Right hindlimb (tissue), 1 donor: ENCODE measurements around the gene KLF7.

Experiments used
- DNase-seq: peaks from one replicate; pipeline ENCODE4 v3.0.0-alpha.2; 2018

The KLF7 gene

DNA sequence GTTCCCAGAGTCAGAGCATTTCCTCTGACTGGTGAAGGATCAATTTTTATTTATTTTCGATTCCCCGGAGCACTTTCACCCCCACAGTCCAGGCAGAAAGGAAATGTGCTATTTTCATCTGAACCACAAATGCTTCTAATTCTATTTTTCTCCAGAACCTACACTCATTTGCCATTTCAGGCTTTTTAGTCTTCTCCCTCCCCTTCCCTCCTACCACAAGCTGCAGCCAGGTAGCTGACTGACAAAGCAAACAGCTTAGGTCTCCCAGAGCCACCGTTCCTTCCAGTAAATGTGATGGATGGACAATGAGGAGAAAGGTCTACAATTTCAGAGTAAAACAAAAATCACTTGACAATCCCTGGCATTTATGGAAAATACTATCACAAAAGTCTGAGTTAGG is 76.9 kb downstream of the KLF7 start:
- DNase-seq: no peak

DNA sequence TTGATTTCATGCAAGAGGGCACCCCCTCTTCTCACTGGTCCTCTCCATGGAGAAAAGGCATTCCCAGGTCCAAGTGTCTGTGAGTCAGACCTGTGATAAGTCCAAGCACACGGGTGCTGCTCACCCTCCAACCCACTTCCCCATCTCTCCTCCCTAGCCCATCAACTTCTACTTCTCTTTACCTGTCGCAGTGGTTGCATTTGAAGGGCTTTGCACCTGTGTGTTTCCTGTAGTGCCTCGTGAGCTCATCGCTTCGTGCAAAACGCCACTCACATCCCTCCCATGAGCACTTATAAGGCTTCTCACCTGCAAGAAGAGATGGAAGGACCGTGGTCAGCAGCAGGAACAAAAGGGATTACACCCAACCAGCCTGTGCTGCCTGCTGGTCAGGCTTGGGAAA is 77.5 kb downstream of the KLF7 start:
- no peak for DNase-seq

DNA sequence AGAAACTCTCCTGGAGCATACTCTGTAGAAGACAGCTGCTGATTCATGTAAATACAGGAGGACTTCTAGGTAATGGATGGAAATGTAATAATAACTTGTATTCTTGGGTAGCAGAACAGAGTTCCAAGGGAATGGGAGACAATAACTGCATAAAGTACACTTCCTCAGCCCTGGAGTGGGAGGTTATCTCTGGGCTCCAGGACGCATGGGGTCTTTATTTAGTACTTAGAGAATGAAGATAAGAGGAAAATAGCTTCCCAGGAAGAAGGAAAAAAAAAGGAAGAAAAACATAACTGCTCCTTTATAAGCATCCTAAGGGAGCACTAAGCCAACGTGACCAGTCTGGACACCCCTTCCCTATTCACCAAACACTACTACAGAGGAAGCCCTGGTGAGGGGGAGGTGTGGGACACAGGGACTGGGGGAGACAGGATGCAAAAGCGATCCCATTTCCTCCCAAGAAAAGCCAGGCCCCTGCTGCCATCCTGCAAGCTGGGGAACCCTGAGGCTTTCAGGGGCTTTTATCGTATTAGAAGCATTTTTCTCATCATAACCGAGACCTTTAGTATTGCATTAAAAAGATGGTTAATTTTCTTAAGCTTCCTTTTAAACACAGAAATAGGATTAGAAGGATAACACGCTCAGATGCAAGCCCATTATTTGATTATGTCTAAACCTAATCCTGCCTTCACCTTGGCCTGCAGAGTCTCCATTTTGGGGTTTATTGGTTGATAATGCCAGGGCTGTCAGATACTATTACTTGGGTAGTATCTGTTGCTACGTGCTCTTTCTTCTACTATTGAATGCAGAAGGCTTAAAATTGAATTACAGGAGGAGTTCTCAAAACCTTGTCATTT is 78.5 kb downstream of the KLF7 start:
- DNase-seq: no peak

DNA sequence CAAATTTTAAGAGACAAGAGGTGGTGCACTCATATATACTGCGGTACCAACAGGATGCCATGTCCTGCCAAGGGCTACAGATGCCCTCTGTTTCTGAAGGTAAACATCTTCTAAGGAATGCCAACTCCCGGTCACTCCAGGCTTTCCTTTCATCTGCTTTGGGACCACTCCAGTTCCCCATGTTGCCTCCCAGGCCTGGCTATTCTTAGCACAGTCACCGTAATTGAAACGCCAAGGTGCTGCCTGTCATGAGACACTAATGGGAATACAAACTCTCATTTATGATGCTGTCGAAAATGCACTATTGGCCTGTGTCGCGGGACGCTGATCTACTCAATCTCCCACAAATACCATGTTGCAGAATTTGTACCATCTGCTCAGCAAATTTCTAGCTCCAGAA is 79.6 kb downstream of the KLF7 start:
- DNase-seq: no peak

DNA sequence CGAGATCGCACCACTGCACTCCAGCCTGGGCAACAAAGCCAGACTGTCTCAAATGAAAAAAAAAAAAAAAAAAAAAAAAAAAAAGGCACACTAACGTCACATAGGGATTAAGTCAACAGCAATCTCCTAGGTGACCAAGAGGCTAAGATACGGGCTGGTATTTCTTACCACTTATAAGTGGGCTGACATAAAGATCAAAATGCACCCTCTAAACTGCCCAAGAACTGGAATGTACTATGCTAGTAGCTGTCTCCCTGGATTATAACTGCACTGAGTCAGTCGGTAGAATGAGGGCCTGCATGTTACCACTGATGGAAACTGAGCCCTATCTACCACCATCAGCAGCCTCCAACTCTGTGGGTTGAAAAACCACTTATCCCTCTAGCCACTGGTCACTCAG is 80.6 kb downstream of the KLF7 start:
- DNase-seq: no peak

DNA sequence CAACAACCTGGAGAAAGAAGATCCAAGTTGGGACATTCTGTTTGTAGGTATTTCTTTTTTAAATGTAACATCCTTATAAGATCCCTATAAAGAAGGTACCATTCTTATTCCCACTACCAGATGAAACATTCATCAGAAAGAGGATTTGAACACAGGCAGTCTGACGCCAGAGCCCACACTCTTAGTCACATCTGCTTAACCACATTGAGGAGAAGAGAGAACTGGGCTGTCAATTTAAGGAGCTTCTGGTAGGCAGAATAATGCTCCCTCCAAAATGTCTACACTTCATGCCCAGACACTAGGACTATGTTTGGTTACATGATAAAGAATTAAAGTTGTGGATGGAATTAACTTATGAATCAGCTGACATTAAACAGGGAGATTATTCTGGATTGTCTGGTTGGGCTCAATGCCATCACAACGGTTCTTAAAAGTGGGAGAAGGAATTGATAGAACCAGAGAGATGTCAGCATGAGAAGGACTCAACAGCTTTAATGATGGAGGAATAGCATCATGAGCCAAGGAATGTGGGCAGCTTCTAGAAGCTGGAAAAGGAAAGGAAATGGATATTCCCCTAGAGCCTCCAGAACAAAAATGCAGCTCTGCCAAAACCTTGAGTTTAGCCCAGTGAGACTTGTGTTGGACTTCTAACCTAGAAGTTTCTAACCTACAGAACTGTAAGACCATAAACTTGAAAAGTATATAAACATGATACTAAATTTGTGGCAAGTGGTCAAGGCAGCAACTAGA is 82.2 kb downstream of the KLF7 start:
- DNase-seq: no peak

DNA sequence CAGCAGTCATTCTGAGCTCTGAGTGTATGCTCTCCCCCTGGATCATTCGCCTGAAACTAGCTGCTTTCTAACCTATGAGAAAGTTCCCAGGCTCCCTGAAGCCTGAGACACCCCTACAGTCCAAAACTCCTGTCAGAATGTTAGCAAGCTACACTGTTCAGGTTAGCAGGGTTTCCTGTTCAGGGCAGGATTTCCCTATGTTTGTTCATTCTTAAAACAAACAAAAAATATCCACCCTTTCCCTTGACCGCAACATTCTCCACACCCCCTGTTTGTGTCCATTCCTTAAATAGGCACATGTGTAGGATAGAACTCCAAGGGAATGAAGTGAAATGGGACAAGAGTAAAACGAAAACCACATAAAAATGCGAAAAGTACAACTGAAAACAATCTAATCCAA is 83.1 kb downstream of the KLF7 start:
- no peak for DNase-seq

DNA sequence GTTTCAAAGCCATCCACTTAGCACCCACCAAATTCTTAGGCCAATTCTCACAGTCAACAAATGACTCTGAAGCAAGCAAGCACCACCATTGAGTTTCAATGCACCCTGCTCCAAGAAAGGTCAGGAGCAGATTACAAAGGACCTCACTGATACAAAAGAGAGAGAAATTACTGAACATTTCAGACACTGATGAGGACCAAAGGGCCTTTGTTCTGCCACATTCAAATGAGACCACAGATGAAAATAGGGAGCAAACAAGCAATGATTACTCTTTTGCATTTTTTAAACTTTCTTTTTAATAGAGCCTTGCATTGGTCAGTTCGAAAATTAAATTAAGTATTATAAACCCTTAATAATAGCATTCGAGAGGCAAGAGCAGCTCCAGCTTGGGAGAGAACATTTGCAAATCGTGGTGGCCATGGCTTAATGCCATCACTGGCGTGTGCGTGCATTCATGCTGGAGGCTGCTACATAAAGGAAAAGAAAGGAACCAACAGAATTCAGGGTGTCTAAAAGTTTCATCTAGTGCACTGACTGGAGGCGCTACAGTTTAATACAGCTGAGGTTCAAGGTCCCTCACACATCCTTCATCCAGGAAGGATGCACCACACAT is 87.5 kb downstream of the KLF7 start:
- no peak for DNase-seq

DNA sequence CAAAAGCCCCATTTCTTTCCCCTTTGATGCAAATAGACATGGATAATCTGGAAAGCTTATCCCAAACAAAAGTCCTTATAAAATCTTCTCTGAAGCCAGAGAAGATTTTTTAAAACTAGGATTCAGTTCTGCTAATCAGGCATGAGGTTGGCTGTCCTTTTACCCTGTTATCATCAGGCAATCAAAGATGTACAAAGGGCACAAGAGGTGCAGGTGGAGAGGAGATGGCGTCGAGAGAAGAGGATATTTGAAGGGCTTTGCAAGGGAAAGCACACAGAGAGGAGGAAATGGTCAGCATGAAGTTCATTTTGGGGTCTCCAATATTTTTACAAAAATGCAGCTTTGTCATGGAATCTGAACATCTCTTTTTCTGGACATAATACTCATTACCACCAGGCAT is 88.5 kb downstream of the KLF7 start:
- no peak for DNase-seq

DNA sequence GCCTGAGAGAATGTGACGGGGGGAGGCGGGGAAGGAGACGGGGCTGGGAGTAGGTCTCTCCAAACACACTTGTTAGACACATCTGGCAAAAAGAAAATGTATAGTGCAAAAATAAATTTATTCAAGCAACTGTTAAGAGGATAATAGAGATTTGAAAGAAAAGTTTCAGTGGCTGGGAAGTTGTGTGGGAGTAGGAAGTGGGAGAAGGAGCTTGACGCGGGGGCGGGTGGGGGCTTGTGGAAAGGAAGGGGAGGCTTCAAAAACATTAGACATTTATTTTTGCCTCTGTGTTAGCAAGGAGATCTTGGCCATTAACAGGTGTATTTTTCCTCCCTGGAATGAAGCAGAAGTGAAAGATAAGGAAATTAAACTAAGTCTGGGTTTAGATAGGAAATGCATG is 90.3 kb downstream of the KLF7 start:
- no peak for DNase-seq

DNA sequence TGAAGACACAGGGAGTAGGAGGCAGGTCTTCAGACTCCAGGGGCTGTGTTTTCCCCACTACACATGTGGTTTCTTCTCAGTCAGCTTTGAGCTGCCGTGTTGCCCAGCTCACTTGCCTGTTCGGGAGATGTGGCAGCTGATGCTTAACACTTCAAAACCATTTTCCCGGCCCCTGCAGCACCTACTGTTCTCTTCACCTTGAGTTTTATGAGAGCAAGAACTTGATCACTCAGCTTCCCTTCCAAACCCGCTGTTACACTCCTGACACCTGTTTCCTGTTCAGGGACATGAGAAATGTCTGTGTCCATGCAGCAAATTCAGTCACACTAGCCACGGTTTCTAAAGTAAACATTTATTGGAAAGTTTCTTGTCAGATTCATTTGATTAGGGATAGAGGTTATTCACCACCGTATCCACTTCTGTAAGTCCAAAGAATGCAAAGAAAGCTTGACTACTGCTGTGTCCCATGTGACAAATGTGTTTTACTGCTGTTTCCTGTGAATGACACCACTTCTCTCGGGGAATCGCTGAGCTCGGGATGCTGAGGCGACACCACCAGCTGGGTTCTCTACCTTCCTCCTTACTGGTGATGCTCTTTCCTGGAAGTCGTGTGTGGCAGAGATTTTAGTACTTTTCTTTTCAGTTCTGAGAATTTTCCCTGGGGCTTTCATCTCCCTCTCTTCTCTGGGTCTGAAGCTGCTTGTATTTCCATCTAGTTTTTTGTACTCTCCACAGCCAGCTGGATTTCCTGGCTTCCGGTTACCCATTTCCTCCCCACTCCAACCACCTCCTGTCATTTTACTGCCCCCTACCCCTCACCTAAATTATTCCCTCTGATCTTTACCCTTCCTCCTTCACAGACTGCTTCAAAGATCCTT is 91.7 kb downstream of the KLF7 start:
- DNase-seq: peak; percentile 35

DNA sequence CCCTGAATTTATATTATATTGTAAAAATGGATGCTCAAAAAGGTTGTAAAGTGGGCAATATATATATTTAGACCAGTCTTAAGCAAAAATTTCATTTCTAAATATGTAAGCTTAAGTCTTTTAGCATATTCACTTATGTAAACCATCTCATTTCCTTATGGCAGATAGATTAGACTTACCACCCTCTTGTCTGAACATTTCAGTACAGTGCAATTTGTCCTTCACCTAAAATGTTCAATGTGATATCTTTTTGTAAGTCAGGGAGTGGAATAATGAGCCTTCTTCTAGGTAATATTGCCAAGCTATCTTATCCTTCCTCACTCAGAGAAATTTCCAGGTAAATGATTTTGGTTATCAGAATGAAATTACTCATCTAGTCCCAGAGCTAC is 92.3 kb downstream of the KLF7 start:
- DNase-seq: no peak

DNA sequence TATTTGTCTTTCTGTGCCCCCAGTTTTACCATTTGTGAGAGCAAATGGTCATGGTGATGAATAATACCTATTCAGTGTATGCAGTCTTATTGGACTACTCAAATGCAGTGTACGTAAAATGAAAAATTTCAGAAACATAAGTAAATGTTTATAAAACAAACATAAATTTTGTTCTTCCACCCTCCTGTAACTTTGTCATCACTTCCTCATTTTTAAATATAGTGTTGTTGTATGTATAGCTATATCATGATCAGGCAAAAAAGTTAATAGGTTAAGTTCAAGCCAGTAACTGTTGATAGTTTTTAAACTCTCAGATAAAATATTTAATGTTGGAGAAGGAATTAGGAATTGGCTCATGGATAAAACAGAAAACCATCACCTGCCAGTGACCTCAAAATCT is 93.2 kb downstream of the KLF7 start:
- DNase-seq: no peak

DNA sequence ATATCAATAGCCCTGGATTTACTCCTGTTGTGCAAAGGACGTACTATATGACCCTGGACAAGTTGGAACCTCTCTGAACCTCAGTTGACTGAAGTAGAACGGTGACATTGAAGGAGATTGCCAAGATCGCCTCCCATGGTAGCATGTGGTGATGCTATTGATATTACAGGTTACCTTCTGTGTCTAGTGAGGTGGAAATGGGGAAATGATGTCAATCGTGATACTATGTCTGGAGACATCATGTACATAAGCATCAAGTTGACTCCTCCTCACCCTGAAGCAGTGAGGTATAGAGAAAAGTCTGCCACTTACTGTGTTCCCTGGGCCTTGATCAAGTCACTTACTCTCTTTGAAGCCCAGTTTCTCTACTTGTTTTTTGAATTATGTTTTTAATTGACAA is 93.9 kb downstream of the KLF7 start:
- no peak for DNase-seq

DNA sequence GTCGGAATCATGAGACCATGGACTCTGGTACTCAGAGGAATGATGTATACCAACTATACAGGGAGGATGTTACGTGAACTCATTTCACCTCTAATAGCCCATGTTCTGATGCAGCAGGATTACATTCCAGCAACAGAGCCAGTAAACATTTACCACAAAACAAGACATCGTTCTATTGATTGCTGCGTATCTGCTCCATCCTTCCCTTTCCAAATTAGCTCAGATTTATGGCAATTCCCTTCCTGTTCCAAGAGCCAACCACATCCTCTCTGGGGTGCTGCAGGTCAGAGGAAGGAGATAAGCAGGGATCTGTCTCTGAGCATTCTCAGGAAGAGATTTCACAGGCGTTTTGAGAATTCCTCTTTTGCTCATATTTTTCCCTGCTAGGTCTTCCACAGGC is 98.3 kb downstream of the KLF7 start:
- DNase-seq: no peak

DNA sequence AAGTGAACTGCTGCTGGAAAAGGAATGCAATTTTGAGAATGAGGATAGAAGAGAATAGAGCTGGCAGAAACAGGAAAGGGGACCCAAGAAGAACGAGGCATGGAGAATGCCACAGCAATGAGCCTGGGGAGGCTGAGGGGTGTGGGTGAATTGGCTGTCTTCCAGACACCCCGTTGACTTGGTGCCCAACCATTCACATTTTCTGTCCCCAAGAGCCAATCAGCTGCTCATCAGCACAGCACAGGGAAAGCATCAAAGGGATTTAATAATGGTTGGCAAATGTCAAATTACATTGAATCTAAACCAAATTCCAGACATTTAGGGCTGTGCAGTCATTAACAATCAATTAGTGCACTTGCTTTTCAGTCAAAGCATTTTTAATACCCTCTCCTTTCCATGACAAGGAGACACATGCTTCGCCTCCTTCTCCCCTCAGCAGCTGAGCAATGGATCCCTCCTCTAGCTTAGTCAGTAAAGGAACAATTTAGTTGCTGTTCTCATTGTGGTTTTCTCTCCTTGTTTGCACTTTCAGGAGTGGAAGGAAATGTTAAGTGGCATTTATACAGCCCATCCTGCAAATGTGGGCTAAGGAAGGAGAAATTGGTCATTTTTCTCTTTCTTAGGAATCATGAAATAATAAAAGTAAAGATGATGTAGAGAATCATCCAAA is 98.8 kb downstream of the KLF7 start:
- no peak for DNase-seq

DNA sequence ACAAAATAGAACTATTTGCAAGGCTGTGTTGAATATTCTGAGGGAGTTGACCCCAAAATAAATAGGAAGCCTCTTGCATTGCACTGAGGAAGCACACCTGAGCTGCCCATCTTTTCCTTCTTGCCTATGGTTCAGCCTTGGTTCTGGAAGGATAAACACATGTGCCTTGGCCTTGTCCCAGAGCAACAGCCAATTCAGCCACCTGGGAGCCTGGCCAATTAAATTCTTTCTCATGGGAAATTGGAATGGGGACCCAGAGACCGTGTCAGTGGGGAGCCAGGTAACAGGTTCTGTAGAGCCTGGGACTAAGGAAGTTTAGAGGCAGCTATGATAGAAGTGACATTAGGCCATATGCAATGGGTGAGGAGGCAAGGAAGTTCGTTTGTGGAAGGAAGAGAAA is 99.6 kb downstream of the KLF7 start:
- DNase-seq: no peak

DNA sequence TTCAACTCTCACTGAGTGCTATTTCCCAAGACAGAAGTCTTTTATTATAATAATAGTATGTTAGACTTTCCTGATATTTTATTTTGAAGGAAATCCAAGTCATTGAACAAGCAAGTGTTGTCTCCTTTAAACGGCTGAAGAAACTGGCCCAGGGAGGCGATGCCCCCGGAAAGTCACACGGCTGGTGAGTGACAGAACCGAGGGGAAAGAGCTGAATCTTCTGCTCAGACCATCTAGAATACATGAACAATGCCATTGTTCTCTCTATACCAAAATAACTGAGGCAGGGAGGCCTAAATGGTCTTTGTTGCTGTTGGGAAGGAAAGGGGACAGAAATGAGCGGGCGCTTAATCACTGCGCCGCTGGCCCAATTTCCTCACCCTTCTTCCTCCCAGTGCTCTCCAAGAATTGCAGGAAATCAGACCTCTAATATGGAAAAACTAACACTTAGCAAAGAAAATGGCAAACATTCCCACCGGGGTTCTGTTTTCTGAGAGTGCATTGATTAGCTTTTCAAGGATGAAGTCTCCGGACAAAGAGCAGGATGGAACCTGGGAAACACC is 101.5 kb downstream of the KLF7 start:
- no peak for DNase-seq

DNA sequence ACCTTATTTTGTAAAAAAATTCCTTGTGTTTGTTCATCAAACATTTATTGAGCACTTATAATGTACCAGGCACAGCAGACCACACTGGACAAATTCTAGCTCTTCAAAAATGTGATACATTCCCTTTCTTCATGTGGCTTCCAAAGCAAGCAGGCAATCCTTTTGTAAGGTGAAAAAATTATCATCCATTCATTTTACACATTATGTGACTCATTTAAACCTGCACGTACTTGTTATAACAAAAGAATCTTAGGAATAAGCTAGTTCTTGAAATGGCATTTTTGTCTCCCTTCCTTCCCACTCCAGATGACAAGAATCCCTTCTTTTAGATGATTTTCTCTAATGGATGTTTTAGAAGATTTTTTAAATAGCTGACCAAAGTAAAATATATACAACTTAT is 104.6 kb downstream of the KLF7 start:
- no peak for DNase-seq

DNA sequence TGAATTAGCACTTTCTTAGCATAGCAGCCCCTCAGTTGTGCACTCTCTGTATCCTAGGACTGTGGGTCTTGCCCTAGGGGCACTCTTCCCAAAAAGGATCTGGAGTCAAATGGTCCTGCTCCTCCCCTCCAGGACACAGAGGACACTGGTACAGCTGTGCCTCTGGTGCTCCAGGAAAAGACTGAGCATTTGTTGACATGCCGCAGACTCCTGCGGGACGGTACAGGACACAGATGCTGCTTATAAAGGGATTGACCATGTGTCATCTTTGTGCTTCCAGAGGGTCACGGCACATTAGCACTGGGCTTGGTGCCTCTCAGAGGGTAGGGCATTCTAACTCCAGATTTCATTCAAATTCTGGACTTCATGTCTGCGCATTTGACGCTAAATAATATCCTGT is 110.5 kb downstream of the KLF7 start:
- peak; percentile 51 for DNase-seq

DNA sequence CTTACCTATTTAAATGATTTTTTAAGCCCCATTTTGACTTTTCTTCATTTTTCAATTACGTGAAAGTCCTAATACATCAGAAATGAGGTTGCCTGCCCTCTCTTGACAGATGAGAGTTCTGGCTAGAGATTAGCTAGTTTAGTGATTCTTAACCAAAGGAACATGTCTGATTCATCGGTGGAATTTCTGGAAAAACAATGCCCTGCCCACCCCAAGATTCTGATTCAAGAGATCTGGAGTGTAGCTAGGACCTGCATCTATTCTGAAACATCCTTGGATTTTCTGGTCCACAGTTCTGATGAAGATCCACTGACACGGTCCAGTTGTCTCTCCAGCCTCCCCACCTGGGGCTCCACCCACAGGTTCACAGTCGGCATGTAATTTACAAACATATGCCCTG is 111.2 kb downstream of the KLF7 start:
- no peak for DNase-seq

DNA sequence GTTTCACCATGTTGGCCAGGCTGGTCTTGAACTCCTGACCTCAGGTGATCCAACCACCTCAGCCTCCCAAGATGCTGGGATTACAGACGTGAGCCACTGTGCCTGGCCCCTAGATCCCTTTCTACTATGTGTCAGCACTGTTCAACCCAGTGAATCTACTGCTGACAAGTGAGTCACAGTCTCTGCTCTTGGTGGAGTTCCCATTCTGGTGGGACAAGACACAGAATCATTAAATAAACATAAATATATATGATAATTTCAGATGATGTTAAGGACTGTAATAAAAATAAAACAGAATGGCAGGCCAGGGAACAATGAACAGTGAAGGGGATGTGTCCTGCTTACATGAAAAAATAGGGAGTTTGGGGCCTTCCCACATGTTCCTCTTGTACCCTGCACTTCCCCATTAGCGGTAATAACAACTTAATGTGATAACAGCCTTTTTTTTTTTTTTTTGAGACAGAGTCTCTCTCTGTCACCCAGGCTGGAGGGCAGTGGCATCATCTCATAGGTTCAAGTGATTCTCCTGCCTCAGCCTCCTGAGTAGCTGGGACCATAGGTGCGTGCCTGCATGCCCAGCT is 114.3 kb downstream of the KLF7 start:
- no peak for DNase-seq
